Kidney (tissue), 14 donors: ENCODE data around the gene ACVR1B. TPM values are rescaled to one million over a fixed set of nuclear protein-coding genes. Genes with fewer than 3 reads are reported as not detected.

Source experiments
- DNase-seq, 5 donors: peaks; one replicate each; pipeline ENCODE4 v3.0.0-alpha.2; 2013 to 2020
- FAIRE-seq: peaks from 2 replicates; lab custom pipeline; 2012; peaks lifted over from hg19 to GRCh38; lab: Jason Lieb, UNC
- H3K27ac ChIP-seq, 2 donors: one replicate each; pipeline ENCODE4 v1.7.0; 2013; ENCODE audit warnings: low read depth in 2 of 2, low read length in 2 of 2, inconsistent platforms in 1 of 2
- H3K27me3 ChIP-seq: one replicate; pipeline ENCODE4 v1.7.1; 2013; ENCODE audit warnings: low read length, inconsistent platforms; ENCODE audit not compliant: control insufficient read depth, insufficient read depth
- H3K36me3 ChIP-seq, 3 donors: one replicate each; pipeline versions ENCODE4 v1.7.0 to v1.7.1; 2013; ENCODE audit warnings: low read length in 3 of 3, control low read depth in 1 of 3, inconsistent platforms in 1 of 3; ENCODE audit not compliant: insufficient read depth in 3 of 3, control insufficient read depth in 2 of 3
- H3K4me1 ChIP-seq, 3 donors: one replicate each; pipeline versions ENCODE4 v1.7.0 to v1.7.1; 2013; ENCODE audit warnings: low read length in 3 of 3, inconsistent platforms in 1 of 3, low read depth in 1 of 3; ENCODE audit not compliant: control insufficient read depth in 2 of 3, insufficient read depth in 2 of 3
- H3K4me3 ChIP-seq, 3 donors: one replicate each; pipeline versions ENCODE4 v1.7.0 to v1.8.1; 2013; ENCODE audit warnings: low read length in 3 of 3, control low read depth in 1 of 3, inconsistent platforms in 1 of 3
- H3K9ac ChIP-seq, 3 donors: one replicate each; pipeline versions ENCODE4 v1.7.0 to v1.7.1; 2013; ENCODE audit warnings: low read length in 3 of 3, control low read depth in 1 of 3, inconsistent platforms in 1 of 3
- H3K9me3 ChIP-seq, 3 donors: one replicate each; pipeline versions ENCODE4 v1.7.0 to v1.7.1; 2013; ENCODE audit warnings: low read length in 3 of 3, control low read depth in 1 of 3, inconsistent platforms in 1 of 3; ENCODE audit not compliant: control insufficient read depth in 2 of 3, insufficient read depth in 1 of 3
- CTCF ChIP-seq: IDR thresholded peaks from 3 replicates; pipeline ENCODE4 v1.5.1; 2012; ENCODE audit warnings: mild to moderate bottlenecking, moderate library complexity, borderline replicate concordance; ENCODE audit not compliant: insufficient read depth; ENCODE audit errors: extremely low read depth
- intact Hi-C: fragments of 100-400 bp; cut with DNase I; formaldehyde crosslinking; loops from one replicate; pipeline ENCODE4 v1.11.1; 2022
- polyA plus RNA-seq: library from polyadenylated mRNA; stranded (reverse); fragments of 350-450 nt; fragmentation: Illumina TruSeq; extraction: RNeasy Lipid Tissue Mini Kit (QIAGEN cat#74804); gene quantifications from one replicate; pipeline ENCODE4 v1.2.3, GENCODE V29; 2014; ENCODE audit warnings: low read depth, low replicate concordance; ENCODE audit not compliant: insufficient read depth
- total RNA-seq: library from RNA; stranded (reverse); fragmentation: NEBNext Ultra II Directional; extraction: Animal tissue kit (Norgen Biotek cat#: 25700); gene quantifications from one replicate; pipeline ENCODE4 v1.2.1, GENCODE V29; 2021
- donor health status: control.
- donor health status: control.
- donor health status: control.
- donor health status: control.
- donor health status: control.
- donor health status: DM: yes; HTN: yes; CAD: no.
- donor health status: Normal renal cell carcinoma (clear cell type).

The ACVR1B gene
- total and polyA plus RNA-seq, 2 donors from 2014 or later: 30.6 to 95.5 TPM

DNA sequence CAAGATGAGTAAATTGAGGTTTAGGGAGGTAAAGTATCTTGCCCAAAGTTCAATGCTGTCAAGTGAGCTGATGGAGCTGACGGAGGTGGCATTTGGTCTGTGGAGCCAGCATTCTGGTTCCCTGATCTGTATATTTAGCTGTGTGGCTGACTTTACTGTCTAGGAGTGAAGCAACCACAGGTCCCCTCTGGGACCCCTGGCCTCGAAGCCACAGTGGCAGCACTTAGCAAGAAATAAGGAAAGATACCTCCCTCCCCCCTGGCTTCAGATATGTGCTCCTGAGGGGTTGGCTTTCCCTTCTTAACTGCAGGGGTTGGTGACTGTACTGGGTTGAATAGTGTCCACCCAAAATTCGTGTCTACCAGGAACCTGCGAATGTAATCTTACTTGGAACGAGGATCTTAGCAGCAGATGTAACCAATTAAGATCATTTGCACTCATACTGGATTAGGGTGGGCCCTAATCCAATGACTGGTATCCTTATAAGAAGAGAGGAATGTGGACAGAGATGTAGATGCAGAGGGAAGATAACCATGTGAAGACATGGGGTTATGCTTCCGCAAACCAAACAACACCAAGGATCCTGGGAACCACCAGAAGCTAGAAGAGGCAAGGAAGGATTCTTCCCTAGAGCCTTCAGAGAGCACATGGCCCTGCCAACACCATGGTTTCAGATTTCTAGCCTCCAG, 2.0 kb upstream of the ACVR1B start:
- Histone ChIP-seq H3K9ac (no peak overlapping the region), H3K27ac (no peak overlapping the region), H3K36me3 (no peaks in the 10 kb centered on the region), H3K4me1 (peaks cover 0 to 10% (median 3%) of the 10 kb centered on the region in 3 donors), H3K9me3 (peaks cover 0 to 5% (median 0%) of the 10 kb centered on the region in 3 donors), H3K27me3 (no peaks in the 10 kb centered on the region), H3K4me3 (no peak overlapping the region)
- TF ChIP-seq CTCF: no peak
- DNase-seq (no peak), FAIRE-seq (no peak)
- intact Hi-C loops: no loop called here

DNA sequence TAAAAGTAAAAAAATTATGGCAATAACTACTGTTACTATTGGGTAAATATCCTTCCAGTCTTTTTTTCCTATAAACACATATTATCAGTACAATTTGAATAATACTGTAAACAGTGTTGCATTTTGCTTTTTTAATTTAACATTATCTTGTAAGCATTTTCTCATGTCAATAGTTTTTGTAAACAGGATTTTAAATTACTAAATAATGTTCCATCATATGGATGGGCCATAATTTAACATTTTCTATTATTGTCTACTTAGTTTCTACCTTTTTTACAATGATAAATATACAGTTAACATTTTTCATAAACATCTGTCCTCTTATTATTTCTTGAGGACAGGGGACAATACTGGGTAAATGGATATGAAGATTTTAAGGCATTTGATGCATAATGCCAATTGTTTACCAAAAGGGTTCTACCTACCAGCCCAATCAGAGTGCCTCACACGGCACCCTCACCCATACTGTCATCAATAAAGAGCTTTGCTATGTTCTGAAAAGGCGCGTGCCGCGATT, 759 bp upstream of the ACVR1B start:
- Histone ChIP-seq H3K4me3 (peak overlapping the region; percentile 56 to 65 (median 64)), H3K4me1 (peaks cover 0 to 22% (median 8%) of the 10 kb centered on the region in 3 donors), H3K9ac (peak overlapping the region; percentile 42 to 78 (median 54)), H3K9me3 (no peaks in the 10 kb centered on the region), H3K27ac (peak overlapping the region in 1 of 2 donors; percentile 80), H3K36me3 (no peaks in the 10 kb centered on the region), H3K27me3 (no peaks in the 10 kb centered on the region)
- no peak for DNase-seq
- TF ChIP-seq CTCF: no peak
- peak; percentile 82 for FAIRE-seq
- intact Hi-C loops: no loop called here

DNA sequence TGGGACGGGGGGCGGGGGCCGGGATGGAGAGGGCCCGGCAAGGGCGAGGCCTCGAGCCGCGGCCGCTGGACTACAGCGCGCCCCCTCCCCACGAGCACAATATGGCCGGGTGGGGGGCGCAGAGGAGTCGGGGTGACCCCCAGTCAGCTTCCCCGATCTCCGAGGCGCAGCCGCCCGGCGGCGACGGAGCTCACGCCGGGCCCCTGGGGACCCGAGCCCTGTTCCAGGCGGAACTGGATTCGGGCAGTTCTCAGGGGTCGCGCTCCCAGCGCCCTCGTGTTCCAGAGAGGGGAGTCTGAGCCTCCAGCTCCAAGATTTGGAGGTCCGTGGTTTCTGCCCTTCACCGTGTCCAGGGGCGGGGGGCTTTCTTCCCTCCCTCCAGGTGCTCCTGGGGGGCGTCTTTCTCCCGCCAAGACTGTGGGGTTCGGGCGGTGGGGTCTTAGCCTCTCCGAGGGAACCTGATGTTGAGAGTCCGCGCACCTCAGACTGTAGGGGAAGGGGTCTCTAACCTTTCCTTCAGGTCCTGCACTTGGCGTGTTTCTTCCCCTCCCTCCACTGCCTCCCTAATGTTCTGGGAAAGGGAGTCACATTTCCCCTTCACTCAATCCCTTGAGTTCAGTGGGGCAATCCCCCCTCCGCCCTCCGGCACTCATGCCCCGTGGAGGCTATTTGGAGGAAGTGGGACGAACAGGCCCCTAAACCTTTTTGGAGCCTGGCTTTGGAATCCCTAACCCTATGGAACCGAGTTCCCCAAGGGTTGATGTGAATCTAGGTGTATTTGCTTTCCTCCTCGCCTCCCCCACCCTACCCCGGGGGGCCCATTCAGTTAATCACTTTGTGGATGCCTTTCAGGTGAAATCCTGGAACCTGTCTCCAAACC, 584 bp downstream of the ACVR1B start:
- H3K4me3 ChIP-seq: peak overlapping the region; percentile 81 to 94 (median 91)
- DNase-seq (peak; percentile 45 to 86 (median 80)), FAIRE-seq (no peak)
- peak overlapping the region; percentile 89 to 94 for H3K27ac ChIP-seq
- no peaks in the 10 kb centered on the region for H3K36me3 ChIP-seq
- peak overlapping the region; percentile 42 to 97 (median 65) for H3K9ac ChIP-seq
- intact Hi-C loops: no loop called here
- TF ChIP-seq CTCF: no peak
- H3K4me1 ChIP-seq: peaks cover 0 to 26% (median 11%) of the 10 kb centered on the region in 3 donors
- H3K27me3 ChIP-seq: no peaks in the 10 kb centered on the region
- H3K9me3 ChIP-seq: no peaks in the 10 kb centered on the region
